ENCODE data around the gene HDAC1.
"Not testable (repeated sequence)": the region's sequence is repeated elsewhere in the genome, so short reads cannot be mapped to it uniquely, and the experiment has no call there.

The HDAC1 gene

DNA sequence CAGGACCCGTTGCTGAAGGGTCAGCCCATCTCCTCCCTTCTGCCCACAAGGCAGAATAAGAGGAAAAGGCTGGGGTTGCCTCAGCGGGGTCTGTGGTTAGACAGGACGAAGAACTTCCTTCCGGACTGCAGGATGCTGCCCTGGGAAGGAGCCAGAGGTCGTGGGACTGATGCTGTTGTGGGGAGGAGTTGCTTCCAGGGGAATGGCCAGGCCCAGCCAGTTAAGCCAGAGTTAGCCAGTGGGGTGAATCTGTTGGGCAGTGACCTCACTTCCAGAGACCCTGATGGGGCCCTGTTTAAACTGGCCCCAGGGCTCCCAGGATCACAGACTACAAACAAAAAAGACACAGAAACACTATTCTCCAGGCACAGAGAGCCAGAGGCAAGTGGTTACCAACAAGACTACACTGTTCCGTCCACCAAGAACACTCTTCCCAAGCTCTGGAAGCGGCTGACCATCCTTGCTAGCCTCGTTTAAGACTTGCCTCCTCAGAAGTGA lies 57.4 kb downstream of the HDAC1 start:
- DNase-seq (ENCODE audit: low read depth in 2 of 2): no peak

DNA sequence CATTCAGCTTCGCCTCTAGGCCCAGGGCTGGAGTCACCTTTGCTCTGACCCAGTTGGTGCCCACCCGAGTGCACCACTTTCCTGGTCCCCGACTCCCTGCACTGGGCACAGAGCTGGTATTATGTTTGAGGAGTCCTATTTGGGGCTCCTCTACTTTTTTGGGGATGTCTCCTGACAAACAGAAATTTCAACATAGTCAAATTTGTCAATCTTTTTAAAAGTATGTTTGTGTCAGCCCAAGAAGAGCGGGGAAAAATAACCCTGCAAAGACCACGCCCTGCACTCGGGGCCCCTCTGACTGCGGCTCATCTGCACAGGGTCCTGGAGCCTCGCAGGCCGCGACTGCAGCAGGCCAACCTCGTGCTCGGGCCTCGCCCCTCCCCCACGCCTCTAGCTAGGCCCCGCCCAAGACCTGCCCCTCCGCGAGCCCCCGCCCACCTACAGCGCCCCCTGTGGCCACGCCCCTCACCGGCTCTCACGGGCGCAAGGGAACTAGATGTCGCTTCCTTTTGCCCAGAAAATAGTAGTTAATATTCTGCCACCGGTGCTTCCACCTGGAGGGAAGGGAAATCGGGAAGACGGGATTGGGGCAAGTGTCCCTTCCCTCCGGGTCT lies 59.0 kb downstream of the HDAC1 start:
- peak; percentile 49 to 60 for DNase-seq (ENCODE audit: low read depth in 2 of 2)

DNA sequence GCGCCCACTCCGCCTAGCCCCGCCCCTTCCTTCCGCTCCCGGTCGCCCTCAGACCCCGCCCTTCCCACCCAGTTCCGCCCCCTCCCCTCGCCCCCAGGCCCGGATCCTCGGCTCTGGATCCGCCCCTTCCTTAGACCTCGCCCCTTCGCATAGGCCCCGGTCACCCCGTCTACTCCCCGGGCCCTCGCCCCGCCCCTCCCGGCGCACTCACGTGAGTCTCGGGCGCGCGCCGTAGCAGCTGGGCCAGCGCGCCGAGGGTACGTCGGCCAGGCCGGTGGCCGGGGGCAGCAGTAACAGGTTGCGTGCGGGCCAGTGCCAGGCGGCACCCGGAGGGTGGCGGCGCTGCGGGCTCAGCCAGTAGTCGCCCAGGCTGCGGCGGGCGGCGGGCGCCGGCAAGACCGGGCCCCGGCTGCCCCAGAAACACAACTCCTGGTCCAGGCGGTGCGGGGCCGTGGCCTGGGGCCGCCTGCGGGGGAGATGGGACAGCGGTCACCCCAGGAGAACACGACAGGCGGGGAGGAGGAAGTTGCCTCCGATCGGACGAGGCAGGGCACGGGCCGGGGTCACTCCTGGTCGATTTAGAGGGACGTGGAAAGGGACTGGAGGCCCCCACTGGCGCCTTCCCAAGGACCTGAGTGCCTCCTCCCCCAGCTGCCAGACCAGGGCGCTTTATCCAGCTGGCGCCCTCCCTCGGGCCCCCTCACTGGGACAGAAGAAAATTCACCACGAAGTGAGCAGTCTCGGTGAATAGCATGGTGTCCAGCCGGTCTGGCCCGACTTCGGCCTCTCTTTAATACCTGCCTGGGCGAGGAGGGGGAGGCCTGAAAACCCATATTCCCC lies 59.7 kb downstream of the HDAC1 start:
- DNase-seq (ENCODE audit: low read depth in 2 of 2): peak; percentile 77 to 81

DNA sequence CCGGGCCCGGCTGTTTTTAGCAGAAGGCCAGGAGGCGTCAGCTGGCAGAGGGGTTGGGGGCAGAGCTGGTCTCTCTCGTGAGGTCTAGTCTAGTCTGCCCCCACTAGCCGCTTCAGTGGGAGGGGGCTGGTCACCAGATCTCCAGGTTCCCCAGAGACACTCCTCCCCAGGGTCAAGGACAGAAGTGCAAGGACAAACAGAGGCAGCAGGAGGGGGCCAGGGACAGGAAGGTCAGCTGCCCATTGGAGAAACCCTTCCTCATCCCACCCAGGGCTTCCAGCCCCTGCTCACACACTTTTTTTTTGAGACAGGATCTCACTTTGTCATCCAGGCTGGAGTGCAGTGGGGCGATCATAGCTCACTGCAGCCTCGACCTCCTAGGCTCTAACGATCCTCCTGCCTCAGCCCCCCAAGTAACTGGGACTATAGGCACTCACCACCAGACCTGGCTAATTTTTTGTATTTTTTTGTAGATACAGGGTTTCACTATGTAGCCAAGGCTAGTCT lies 60.4 kb downstream of the HDAC1 start:
- no peak for DNase-seq (ENCODE audit: low read depth in 2 of 2)

DNA sequence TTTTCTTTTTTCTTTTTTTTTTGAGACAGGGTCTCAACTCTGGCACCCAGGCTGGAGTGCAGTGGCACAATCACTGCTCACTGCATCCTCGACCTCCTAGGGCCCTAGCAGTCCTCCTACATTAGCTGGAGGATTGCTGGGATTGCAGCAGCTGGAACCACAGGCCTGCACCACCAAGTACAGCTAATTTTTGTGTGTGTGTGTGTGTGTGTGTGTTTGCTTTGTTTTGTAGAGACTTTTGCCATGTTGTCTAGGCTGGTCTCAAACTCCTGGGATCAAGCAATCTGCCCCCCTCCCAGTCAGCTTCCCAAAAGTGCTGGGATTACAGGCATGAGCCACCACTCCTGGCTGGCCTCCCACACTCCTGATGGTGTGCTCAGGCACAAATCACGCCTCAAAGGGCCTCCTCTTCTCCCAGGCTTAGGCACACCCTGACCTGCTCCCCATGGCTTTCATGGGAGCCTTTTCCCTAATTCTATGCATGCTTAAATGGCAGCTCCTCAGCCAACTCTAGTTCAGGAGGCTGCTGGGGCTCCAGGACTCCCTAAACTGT lies 61.0 kb downstream of the HDAC1 start:
- DNase-seq (ENCODE audit: low read depth in 2 of 2): no peak

DNA sequence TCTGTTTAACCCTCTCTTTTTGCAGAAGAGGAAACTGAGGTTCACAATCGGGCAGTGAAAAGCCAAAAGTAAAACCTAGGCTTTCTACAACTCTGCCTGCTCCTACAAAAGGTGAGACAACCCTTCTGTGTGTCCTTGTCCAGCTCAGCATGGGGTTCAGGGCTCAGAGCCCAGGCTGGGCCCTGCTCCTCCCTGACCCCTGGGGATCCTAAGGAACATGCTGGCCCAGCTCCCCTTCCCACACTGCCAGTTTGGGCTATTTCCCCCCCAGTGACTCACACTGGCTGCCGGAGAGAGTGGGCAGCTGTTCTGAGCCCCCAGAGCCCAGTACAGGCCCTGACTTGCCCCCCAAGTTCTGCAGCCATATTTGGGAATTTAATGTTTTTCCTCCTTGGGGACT lies 61.5 kb downstream of the HDAC1 start:
- no peak for DNase-seq (ENCODE audit: low read depth in 2 of 2)

DNA sequence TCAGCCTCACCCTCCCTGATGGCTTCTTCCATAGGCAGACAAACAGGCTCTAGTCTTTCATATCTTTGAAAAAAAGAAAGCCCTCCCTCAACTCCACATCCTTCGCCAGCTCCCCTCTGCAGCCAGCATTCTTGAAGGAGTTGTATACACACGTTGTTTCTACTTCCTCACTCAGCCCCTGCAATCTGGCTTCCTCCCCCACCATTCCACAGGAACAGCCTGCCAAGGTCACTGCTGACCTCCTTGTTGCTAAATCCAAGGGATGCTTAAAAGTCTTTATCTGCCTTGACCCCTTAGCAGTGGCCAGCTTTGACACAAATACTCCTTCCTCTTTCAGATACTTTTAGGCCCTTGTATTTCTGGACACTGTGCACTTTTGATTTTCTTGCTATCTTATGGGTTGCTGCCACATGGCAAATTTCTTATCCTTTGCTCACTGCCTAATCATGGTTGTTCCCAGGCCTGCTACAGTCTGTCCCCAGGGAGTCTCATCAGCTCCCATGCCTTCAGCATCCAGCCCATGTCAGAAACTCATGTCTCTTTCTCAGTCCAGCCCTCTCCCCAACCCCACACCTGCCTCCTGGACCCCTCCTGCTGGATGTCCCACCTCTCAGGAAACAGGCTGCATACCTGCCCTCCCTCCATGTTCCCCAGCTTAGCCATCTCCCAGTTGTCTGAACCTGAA lies 62.1 kb downstream of the HDAC1 start:
- no peak for DNase-seq (ENCODE audit: low read depth in 2 of 2)

DNA sequence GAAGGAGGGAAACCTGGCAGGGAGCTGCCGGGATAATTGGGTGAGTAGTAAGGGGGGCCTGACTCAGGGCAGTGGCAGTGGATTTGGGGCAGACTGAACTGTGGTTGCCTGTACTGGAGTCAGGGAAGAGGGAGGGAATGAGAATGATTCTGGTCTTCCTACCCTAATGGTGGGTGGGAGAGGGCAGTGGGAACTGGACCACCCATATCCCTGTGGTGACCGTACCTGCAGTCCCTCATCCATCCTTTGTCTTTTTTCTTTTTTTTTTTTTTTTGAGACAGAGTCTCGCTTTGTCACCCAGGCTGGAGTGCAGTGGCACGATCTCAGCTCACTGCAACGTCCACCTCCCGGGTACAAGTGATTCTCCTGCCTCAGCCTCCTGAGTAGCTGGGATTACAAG lies 63.9 kb downstream of the HDAC1 start:
- not testable (repeated sequence) for DNase-seq (ENCODE audit: low read depth in 2 of 2)

DNA sequence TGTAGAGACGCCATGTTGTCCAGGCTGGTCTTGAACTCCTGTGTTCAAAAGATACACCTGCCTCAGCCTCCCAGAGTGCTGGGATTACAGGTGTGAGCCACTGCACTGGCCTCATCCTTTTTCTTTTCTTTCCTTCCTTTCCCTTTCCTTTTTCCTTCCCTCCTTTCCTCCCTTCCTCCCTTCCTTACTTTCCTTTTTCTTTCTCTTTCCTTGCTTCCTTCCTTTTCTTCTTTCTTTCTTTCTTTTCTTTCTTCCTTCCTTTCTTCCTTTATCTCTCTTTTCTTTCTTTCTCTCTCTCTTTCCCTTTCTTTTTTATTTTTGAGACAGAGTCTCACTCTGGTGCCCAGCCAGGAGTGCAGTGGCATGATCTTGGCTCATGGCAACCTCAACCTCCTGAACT lies 64.6 kb downstream of the HDAC1 start:
- no peak for DNase-seq (ENCODE audit: low read depth in 2 of 2)

DNA sequence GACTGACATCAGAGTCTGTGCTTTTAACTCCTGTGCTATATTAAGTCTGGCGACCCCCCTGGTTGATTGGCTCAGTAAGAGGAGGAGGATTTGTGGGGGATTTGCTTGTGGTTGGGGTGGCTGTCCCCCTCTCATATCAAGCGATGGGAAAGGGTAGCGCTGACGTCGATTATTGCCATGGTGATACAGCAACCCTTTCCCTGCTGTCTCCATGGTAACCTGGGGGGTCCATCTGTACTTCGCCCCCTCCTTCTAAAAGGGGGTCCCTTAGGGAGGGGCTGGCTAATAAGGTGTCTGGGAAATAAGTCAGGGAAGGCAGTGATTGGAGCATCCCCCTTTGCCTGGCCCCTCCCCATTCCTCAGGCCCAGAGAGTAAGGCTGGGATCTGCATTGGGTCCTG lies 65.7 kb downstream of the HDAC1 start:
- DNase-seq (ENCODE audit: low read depth in 2 of 2): no peak

- DNase-seq (ENCODE audit: low read depth in 2 of 2): no peak
Observed at GRCh38 chr1:32358435-32358834, 66.6 kb downstream of the HDAC1 start.

- no peak for DNase-seq (ENCODE audit: low read depth in 2 of 2)
Observed at GRCh38 chr1:32361308-32361673, 69.4 kb downstream of the HDAC1 start.

GRCh38 chr1:32361674-32362473 lies 70.0 kb downstream of the HDAC1 start:
- no peak for DNase-seq (ENCODE audit: low read depth in 2 of 2)

GRCh38 chr1:32362474-32363313 lies 70.8 kb downstream of the HDAC1 start, which contains the start of the genes FAM229A and TSSK3:
Gene FAM229A (minus strand): TSS chr1:32362485. CDS start chr1:32362091, 394 bp downstream.
Gene TSSK3 (plus strand): TSS chr1:32362539. CDS start chr1:32362702, 163 bp downstream.
- DNase-seq (ENCODE audit: low read depth in 2 of 2): no peak

GRCh38 chr1:32363713-32364112 lies 71.8 kb downstream of the HDAC1 start:
- no peak for DNase-seq (ENCODE audit: low read depth in 2 of 2)

DNA sequence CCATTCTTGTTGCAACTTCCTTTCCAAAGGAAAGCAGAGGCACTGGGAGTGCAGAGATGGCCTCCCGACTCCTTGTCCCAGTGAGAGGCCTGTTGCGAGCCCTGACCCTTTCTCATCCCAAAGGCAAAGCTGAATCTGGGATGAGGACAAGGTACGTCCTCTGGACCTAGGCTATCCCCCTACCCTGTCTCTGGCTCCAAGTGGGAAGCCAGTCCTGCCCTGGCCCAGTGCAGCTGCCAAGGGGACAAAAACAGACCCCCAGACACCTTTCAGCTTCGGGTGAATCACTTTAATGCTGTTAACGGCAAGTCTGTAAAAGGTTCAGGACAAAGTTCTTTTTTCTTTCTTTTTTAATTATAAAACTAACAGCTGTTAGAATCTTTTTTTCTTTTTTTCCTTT lies 73.0 kb downstream of the HDAC1 start:
- DNase-seq (ENCODE audit: low read depth in 2 of 2): no peak

GRCh38 chr1:32365445-32365844 lies 73.6 kb downstream of the HDAC1 start:
- no peak for DNase-seq (ENCODE audit: low read depth in 2 of 2)

- DNase-seq (ENCODE audit: low read depth in 2 of 2): no peak
Observed at GRCh38 chr1:32367912-32368635, 76.2 kb downstream of the HDAC1 start.

GRCh38 chr1:32372149-32372756 lies 80.4 kb downstream of the HDAC1 start:
- no peak for DNase-seq (ENCODE audit: low read depth in 2 of 2)
